TTC549 (cell line): ENCODE measurements around the gene SLC6A18.
"Not testable (repeated sequence)": the region's sequence is repeated elsewhere in the genome, so short reads cannot be mapped to it uniquely, and the experiment has no call there.

Experiments used
- FAIRE-seq: peaks from 2 replicates; lab custom pipeline; 2012; peaks lifted over from hg19 to GRCh38; lab: Jason Lieb, UNC

Gene SLC6A18

GRCh38 chr5:1215320-1216096 lies 9.7 kb upstream of the SLC6A18 start:
- FAIRE-seq, result no peak

- no peak for FAIRE-seq
These were observed 8.8 kb upstream of the SLC6A18 start for GRCh38 chr5:1216211-1216917.

GRCh38 chr5:1216918-1217295 lies 8.3 kb upstream of the SLC6A18 start:
- no peak for FAIRE-seq

- FAIRE-seq, result no peak
These were observed 7.5 kb upstream of the SLC6A18 start for GRCh38 chr5:1217596-1218206.

- FAIRE-seq, result no peak
These were observed 6.7 kb upstream of the SLC6A18 start for GRCh38 chr5:1218351-1219080.

- FAIRE-seq, result no peak
These were observed 5.9 kb upstream of the SLC6A18 start for GRCh38 chr5:1219098-1219767.

GRCh38 chr5:1219768-1220100 lies 5.4 kb upstream of the SLC6A18 start:
- no peak for FAIRE-seq

- no peak for FAIRE-seq
These were observed 4.8 kb upstream of the SLC6A18 start for GRCh38 chr5:1220351-1220750.

- FAIRE-seq, result no peak
These were observed 4.3 kb upstream of the SLC6A18 start for GRCh38 chr5:1220831-1221230.

- FAIRE-seq, result no peak
These were observed 3.5 kb upstream of the SLC6A18 start for GRCh38 chr5:1221721-1222120.

- FAIRE-seq, result no peak
These were observed 3.0 kb upstream of the SLC6A18 start for GRCh38 chr5:1222147-1222546.

- no peak for FAIRE-seq
These were observed 2.4 kb upstream of the SLC6A18 start for GRCh38 chr5:1222621-1223277.

- FAIRE-seq, result no peak
These were observed 1.9 kb upstream of the SLC6A18 start for GRCh38 chr5:1223278-1223670.

GRCh38 chr5:1224631-1225030 lies 550 bp upstream of the SLC6A18 start:
- no peak for FAIRE-seq

GRCh38 chr5:1226231-1226630 lies 1.1 kb downstream of the SLC6A18 start:
- FAIRE-seq, result no peak

GRCh38 chr5:1226839-1227581 lies 1.8 kb downstream of the SLC6A18 start:
- no peak for FAIRE-seq

- no peak for FAIRE-seq
These were observed 2.5 kb downstream of the SLC6A18 start for GRCh38 chr5:1227667-1228066.

- FAIRE-seq, result no peak
These were observed 2.9 kb downstream of the SLC6A18 start for GRCh38 chr5:1228120-1228519.

- not testable (repeated sequence) for FAIRE-seq
These were observed 3.8 kb downstream of the SLC6A18 start for GRCh38 chr5:1229023-1229422.

- no peak for FAIRE-seq
These were observed 4.6 kb downstream of the SLC6A18 start for GRCh38 chr5:1229822-1230221.

- FAIRE-seq, result no peak
These were observed 5.4 kb downstream of the SLC6A18 start for GRCh38 chr5:1230551-1230950.
